Cardiac fibroblast (primary cell): ENCODE measurements around the gene HLA-DPB1.

Source experiments
- DNase-seq, 2 donors: peaks; one replicate each; pipeline versions ENCODE4 v3.0.0 to v3.0.0-alpha.2; 2010; ENCODE audit warnings: low read depth in 2 of 2
- H3K4me3 ChIP-seq, 2 donors: replicated peaks in 1 of 2; 1 replicate in 1 of 2; 2 replicates in 1 of 2; pipeline ENCODE4 v1.5.1; 2011; ENCODE audit warnings: low read depth in 2 of 2, low read length in 2 of 2, mild to moderate bottlenecking in 2 of 2, moderate library complexity in 1 of 2
- CTCF ChIP-seq: IDR thresholded peaks from one replicate; pipeline ENCODE4 v1.5.1; 2011; ENCODE audit warnings: low read depth, mild to moderate bottlenecking, low read length, inconsistent platforms

The HLA-DPB1 gene

GRCh38 chr6:33078919-33079521 is 3.2 kb downstream of the HLA-DPB1 start:
- no peak for TF ChIP-seq CTCF
- no peak for DNase-seq
- no peak overlapping the region for H3K4me3 ChIP-seq

- H3K4me3 ChIP-seq = no peak overlapping the region
- no peak for DNase-seq
- TF ChIP-seq CTCF = no peak
Measured at GRCh38 chr6:33079580-33079979, 3.8 kb downstream of the HLA-DPB1 start.

- DNase-seq = peak; percentile 61 to 74
- H3K4me3 ChIP-seq = peak overlapping the region; percentile 32 to 55
Measured at GRCh38 chr6:33080127-33081089, 4.6 kb downstream of the HLA-DPB1 start.

GRCh38 chr6:33081098-33081824 is 5.5 kb downstream of the HLA-DPB1 start:
- TF ChIP-seq CTCF = no peak
- DNase-seq = no peak
- peak overlapping the region; percentile 32 to 55 for H3K4me3 ChIP-seq

More at GRCh38 chr6:33080127-33081089, 4.6 kb downstream of the HLA-DPB1 start:
- no peak for TF ChIP-seq CTCF

GRCh38 chr6:33082702-33083101 is 6.9 kb downstream of the HLA-DPB1 start:
- TF ChIP-seq CTCF = peak; percentile 61
- peak; percentile 58 to 76 for DNase-seq
- H3K4me3 ChIP-seq = no peak overlapping the region

- no peak overlapping the region for H3K4me3 ChIP-seq
- DNase-seq = no peak
- no peak for TF ChIP-seq CTCF
Measured at GRCh38 chr6:33085627-33086026, 9.8 kb downstream of the HLA-DPB1 start.
